ENCODE measurements around the gene UTP3. TPM values are rescaled to one million over a fixed set of nuclear protein-coding genes. Genes with fewer than 3 reads are reported as not detected.
A peak's percentile ranks its signal among the peaks of the same experiment; 100 is the strongest.

UTP3 gene
- total and polyA plus RNA-seq, 9 of the 15 experiments (the other 6 are each of a cell fraction or from before 2014, with no cell fraction given) = 11.9 to 69.3 (median 34.0) TPM

DNA sequence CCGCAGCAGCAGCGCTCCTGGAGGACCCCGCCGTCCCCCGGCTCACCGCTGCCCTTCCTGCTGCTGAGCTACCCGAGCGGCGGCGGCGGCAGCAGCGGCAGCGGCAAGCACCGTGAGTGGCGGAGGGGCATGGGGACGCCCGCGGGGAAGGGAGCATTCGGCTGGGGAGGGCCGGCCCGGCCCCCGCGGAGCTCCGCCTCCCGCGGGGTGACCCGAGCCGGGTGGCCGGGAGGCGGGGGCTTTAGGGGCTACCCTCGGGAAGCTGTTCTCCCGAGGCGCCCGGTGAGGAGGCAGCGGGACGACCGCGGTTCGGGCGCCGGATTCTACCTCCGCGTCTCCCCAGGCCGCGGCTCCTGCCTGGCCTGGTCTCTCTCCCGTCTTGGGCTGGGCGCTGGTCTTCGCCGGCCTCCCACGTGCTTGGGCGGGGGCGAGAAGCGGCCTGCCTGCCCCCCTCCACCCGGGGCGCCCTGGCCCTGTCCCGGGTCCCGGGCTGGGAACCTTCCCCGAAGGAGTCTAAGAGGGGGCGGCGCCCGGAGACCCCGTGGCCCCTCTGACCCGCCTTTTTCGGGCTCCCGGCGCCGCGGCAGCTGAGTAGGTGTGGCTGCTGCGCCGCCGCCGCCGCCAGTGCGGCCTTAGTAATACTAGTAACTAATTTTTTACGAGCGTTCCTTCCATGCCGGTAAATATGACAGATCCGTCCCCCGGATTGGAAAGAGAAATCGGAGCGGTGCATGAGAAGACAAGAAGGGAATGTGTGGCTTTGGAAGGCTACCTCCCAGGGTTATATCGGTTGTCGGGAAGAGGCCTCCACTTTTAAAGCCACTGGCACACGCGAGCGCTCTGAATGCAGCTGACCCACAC lies 17.1 kb downstream of the UTP3 start (continued):
- TF ChIP-seq, protein P1, sequence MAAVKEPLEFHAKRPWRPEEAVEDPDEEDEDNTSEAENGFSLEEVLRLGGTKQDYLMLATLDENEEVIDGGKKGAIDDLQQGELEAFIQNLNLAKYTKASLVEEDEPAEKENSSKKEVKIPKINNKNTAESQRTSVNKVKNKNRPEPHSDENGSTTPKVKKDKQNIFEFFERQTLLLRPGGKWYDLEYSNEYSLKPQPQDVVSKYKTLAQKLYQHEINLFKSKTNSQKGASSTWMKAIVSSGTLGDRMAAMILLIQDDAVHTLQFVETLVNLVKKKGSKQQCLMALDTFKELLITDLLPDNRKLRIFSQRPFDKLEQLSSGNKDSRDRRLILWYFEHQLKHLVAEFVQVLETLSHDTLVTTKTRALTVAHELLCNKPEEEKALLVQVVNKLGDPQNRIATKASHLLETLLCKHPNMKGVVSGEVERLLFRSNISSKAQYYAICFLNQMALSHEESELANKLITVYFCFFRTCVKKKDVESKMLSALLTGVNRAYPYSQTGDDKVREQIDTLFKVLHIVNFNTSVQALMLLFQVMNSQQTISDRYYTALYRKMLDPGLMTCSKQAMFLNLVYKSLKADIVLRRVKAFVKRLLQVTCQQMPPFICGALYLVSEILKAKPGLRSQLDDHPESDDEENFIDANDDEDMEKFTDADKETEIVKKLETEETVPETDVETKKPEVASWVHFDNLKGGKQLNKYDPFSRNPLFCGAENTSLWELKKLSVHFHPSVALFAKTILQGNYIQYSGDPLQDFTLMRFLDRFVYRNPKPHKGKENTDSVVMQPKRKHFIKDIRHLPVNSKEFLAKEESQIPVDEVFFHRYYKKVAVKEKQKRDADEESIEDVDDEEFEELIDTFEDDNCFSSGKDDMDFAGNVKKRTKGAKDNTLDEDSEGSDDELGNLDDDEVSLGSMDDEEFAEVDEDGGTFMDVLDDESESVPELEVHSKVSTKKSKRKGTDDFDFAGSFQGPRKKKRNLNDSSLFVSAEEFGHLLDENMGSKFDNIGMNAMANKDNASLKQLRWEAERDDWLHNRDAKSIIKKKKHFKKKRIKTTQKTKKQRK (IDR thresholded peaks at IDR 0.05; ENCODE audit: borderline replicate concordance, low read depth, low read length) = no peak
- TF ChIP-seq EHMT2 (IDR thresholded peaks at IDR 0.05) (no peak), RAD51 (IDR thresholded peaks at IDR 0.05; ENCODE audit: borderline replicate concordance, low read depth) (peak; percentile 46; the same call in 1 of the 2 replicates), U2AF2 (optimal IDR thresholded peaks at IDR 0.05; ENCODE audit: low read depth, low read length) (no peak), KDM1A (IDR thresholded peaks at IDR 0.05) (no peak), POLR2G (IDR thresholded peaks at IDR 0.05; ENCODE audit: low read depth, low read length) (peak; percentile 84), ZNF140 (CRISPR knock-in tag; IDR thresholded peaks at IDR 0.05) (no peak), PHF20 (IDR thresholded peaks at IDR 0.05; ENCODE audit: partially characterized antibody) (no peak), BCL6 (CRISPR knock-in tag; IDR thresholded peaks at IDR 0.05) (no peak), RBM25 (IDR thresholded peaks at IDR 0.05; ENCODE audit: low read depth, low read length, severe bottlenecking) (peak; percentile 4), ZNF253 (CRISPR knock-in tag; conservative IDR thresholded peaks at IDR 0.05) (no peak), STAT5A (IDR thresholded peaks at IDR 0.05; ENCODE audit: borderline replicate concordance, low read length) (no peak), ZNF133 (CRISPR knock-in tag; IDR thresholded peaks at IDR 0.05) (no peak; the same call in 1 of the 2 replicates)
- TF ChIP-seq, protein P2, sequence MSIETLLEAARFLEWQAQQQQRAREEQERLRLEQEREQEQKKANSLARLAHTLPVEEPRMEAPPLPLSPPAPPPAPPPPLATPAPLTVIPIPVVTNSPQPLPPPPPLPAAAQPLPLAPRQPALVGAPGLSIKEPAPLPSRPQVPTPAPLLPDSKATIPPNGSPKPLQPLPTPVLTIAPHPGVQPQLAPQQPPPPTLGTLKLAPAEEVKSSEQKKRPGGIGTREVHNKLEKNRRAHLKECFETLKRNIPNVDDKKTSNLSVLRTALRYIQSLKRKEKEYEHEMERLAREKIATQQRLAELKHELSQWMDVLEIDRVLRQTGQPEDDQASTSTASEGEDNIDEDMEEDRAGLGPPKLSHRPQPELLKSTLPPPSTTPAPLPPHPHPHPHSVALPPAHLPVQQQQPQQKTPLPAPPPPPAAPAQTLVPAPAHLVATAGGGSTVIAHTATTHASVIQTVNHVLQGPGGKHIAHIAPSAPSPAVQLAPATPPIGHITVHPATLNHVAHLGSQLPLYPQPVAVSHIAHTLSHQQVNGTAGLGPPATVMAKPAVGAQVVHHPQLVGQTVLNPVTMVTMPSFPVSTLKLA (conservative IDR thresholded peaks at IDR 0.05) = peak; percentile 93 to 96
- TF ChIP-seq, protein P3, sequence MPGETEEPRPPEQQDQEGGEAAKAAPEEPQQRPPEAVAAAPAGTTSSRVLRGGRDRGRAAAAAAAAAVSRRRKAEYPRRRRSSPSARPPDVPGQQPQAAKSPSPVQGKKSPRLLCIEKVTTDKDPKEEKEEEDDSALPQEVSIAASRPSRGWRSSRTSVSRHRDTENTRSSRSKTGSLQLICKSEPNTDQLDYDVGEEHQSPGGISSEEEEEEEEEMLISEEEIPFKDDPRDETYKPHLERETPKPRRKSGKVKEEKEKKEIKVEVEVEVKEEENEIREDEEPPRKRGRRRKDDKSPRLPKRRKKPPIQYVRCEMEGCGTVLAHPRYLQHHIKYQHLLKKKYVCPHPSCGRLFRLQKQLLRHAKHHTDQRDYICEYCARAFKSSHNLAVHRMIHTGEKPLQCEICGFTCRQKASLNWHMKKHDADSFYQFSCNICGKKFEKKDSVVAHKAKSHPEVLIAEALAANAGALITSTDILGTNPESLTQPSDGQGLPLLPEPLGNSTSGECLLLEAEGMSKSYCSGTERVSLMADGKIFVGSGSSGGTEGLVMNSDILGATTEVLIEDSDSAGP (CRISPR knock-in tag; IDR thresholded peaks at IDR 0.05) = no peak
- TF ChIP-seq, protein P4, sequence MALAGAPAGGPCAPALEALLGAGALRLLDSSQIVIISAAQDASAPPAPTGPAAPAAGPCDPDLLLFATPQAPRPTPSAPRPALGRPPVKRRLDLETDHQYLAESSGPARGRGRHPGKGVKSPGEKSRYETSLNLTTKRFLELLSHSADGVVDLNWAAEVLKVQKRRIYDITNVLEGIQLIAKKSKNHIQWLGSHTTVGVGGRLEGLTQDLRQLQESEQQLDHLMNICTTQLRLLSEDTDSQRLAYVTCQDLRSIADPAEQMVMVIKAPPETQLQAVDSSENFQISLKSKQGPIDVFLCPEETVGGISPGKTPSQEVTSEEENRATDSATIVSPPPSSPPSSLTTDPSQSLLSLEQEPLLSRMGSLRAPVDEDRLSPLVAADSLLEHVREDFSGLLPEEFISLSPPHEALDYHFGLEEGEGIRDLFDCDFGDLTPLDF (CRISPR knock-in tag; IDR thresholded peaks at IDR 0.05) = 0 out of 2 replicates have a peak, but pooled peaks have one; percentile 21
- TF ChIP-seq, protein P5, sequence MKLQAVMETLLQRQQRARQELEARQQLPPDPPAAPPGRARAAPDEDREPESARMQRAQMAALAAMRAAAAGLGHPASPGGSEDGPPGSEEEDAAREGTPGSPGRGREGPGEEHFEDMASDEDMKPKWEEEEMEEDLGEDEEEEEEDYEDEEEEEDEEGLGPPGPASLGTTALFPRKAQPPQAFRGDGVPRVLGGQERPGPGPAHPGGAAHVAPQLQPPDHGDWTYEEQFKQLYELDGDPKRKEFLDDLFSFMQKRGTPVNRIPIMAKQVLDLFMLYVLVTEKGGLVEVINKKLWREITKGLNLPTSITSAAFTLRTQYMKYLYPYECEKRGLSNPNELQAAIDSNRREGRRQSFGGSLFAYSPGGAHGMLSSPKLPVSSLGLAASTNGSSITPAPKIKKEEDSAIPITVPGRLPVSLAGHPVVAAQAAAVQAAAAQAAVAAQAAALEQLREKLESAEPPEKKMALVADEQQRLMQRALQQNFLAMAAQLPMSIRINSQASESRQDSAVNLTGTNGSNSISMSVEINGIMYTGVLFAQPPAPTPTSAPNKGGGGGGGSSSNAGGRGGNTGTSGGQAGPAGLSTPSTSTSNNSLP (IDR thresholded peaks at IDR 0.05; ENCODE audit: borderline replicate concordance, low read depth, low read length) = no peak

Measured in K562 (cell line).